ENCODE data around the gene ELP5.

GRCh38 chr17:7233701-7234082, 18.3 kb upstream of the ELP5 start:
- TF ChIP-seq, protein P1, sequence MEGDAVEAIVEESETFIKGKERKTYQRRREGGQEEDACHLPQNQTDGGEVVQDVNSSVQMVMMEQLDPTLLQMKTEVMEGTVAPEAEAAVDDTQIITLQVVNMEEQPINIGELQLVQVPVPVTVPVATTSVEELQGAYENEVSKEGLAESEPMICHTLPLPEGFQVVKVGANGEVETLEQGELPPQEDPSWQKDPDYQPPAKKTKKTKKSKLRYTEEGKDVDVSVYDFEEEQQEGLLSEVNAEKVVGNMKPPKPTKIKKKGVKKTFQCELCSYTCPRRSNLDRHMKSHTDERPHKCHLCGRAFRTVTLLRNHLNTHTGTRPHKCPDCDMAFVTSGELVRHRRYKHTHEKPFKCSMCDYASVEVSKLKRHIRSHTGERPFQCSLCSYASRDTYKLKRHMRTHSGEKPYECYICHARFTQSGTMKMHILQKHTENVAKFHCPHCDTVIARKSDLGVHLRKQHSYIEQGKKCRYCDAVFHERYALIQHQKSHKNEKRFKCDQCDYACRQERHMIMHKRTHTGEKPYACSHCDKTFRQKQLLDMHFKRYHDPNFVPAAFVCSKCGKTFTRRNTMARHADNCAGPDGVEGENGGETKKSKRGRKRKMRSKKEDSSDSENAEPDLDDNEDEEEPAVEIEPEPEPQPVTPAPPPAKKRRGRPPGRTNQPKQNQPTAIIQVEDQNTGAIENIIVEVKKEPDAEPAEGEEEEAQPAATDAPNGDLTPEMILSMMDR (IDR thresholded peaks at IDR 0.05), result no peak
- TF ChIP-seq EP300 (IDR thresholded peaks at IDR 0.05) (no peak), POLR2AphosphoS5 (IDR thresholded peaks at IDR 0.05) (no peak)

Data from esophagus muscularis mucosa (tissue), 4 donors.